ENCODE measurements around the gene DBR1.

The DBR1 gene, protein sequence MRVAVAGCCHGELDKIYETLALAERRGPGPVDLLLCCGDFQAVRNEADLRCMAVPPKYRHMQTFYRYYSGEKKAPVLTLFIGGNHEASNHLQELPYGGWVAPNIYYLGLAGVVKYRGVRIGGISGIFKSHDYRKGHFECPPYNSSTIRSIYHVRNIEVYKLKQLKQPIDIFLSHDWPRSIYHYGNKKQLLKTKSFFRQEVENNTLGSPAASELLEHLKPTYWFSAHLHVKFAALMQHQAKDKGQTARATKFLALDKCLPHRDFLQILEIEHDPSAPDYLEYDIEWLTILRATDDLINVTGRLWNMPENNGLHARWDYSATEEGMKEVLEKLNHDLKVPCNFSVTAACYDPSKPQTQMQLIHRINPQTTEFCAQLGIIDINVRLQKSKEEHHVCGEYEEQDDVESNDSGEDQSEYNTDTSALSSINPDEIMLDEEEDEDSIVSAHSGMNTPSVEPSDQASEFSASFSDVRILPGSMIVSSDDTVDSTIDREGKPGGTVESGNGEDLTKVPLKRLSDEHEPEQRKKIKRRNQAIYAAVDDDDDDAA

GRCh38 chr3:138174421-138175131, at the start of gene DBR1:
DBR1 (minus strand) TSS chr3:138174921; CDS start chr3:138174795, 126 bp downstream.
- peak; percentile 82 for DNase-seq

DNA sequence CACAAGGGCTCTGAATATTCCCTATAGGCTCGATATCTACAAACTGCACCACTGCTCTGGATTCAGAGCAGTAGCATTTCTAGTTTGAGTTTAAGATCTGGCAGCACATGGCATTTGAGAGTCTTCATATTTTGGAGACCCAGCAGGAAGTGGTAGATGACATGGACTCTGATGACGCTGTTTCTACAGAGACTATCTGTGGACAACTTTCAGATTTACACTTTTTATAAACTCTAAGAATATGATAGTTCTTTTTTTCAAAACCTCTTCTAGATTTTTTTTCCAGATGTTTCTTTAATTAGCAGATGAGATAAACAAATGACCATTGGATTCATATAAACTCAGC, 48.2 kb upstream of the DBR1 start:
- no peak for DNase-seq

- DNase-seq, result no peak
These were observed 47.6 kb upstream of the DBR1 start for GRCh38 chr3:138222131-138222941.

DNA sequence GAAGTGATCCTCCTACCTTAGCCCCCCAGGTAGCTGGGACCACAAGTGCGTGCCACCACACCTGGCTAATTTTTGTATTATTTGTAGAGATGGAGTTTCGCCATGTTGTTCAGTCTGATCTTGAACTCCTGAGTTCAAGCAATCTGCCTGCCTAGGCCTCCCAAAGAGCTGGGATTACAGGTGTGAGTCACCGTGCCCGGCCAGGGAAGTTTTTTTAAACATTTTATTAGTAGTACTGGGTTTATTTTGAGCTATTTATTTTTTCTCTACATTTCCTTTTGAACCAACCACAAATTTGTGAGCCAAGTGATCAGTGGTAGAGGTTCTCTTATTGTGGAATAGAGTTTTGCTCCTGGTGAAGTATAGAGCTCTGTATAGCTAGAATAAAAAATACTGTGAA, 46.1 kb upstream of the DBR1 start:
- DNase-seq, result no peak

DNA sequence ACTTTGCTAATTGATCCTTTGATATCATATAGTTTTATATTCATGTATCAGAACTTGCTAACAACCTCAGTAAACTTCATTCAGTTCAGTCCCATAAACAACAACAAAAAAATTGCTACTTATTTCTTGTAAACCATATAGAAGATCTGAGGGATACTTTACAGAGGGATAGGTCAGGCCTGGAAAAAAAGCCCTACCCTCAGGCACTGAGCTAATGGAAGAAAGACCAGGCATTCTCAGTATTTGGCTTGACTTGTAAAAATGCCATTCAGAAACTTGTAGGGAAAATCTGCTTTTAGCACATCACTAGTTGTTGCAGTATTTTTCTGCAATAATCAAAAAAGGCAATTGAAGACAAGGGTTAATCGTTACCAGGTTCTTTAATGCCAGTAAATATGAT, 45.5 kb upstream of the DBR1 start:
- no peak for DNase-seq

DNA sequence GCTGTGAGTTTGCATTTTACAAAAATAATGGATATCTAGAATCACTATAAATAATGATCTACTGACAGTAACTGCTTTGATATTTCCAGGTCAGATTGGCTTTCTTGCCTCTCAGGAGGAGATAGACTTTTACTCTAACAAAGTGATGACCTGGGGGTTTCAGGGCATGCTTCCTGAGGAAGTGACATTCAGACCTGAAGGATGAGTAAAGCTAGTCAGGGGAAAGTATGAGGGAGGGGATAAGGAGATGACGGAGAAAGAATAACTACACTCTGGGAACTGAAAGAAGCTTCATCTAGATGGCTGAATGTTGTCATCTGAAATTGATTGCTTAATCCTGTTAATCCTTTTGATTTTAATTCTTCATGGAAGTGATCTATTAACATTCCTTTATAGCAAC, 44.5 kb upstream of the DBR1 start:
- DNase-seq, result no peak

- DNase-seq, result no peak
These were observed 38.8 kb upstream of the DBR1 start for GRCh38 chr3:138213398-138214085.

GRCh38 chr3:138210528-138210927, 35.8 kb upstream of the DBR1 start:
- no peak for DNase-seq

- DNase-seq, result no peak
These were observed 31.5 kb upstream of the DBR1 start for GRCh38 chr3:138206196-138206595.

- no peak for DNase-seq
These were observed 30.8 kb upstream of the DBR1 start for GRCh38 chr3:138205527-138205926.

- no peak for DNase-seq
These were observed 29.2 kb upstream of the DBR1 start for GRCh38 chr3:138203938-138204337.

GRCh38 chr3:138202945-138203701, 28.4 kb upstream of the DBR1 start:
- DNase-seq, result no peak

- DNase-seq, result no peak
These were observed 25.7 kb upstream of the DBR1 start for GRCh38 chr3:138200424-138200823.

DNA sequence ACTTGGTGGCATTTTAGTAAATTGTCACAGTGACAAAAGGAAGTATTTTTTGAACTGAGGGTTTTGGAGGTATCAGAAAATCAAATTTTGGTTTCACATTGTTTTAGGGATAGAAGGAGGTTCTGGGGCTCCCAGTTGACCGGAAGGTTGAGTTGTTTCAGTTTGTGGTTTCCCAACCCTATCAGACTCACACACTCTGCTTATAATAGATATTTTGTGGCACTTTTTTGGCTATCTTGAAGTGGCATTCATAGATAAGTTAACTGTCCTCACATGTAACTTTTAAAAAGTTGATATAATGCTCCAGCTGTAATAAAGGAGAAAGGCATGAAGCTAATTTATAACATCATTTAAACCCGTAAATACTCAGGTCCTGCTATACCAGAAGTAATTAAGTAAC, 25.1 kb upstream of the DBR1 start:
- no peak for DNase-seq

DNA sequence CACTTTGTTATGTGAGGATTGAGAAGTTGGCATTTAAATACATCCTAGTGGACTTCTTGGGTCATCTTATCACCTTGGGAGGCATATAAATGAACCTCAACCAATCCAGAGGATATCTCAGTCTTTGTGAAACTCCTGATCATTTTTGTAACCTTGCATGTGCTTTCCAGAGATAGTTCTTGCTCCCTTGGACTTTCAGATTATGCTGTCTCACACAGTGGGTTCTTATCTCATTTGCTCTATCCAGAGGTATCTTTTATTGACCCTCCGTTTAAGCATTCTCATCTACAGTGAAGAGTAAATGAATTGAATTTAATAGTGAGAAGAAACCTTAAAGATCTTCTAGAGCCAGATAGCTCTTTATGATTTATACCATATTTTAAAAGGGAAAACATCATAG, 22.8 kb upstream of the DBR1 start:
- DNase-seq, result no peak

DNA sequence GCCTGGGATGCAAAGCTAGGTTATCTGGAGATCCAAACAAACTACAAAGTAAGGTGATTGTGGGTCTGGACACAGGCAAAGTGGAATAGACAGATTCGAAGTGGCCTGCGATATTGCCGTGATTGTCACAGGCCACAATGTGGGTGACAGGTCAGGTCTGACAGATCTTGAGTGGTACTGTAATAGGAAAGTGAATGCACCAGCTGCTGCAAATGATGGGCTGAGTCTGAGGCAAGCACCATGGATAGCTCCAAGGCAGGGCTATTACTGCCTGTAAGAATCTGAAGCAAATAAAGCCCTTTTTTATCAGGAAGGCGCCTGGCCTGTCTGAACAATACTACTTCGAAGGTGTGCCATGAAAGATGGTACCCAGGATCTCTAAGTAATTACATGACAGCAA, 22.3 kb upstream of the DBR1 start:
- no peak for DNase-seq

- no peak for DNase-seq
These were observed 21.3 kb upstream of the DBR1 start for GRCh38 chr3:138196023-138196422.

DNA sequence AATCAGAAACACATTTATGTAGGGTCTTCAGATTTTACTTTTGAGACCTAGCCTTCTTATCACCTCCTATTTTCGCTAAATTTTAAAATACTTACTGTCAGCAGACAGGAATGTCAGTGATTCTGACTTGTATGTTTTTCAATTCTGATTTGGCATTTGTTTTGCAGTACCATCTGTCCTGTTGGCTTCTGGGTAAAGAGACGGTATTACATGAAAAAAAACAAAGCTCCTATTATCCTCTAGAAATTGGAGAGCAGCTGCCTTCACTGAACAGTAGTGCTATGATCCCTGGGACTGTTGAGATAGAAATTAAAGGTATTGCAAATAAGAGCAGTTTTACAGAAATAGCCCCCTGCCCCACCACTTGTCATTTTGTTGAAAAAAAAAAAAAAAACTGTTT, 20.8 kb upstream of the DBR1 start:
- DNase-seq, result peak; percentile 10

GRCh38 chr3:138188013-138188730, 13.5 kb upstream of the DBR1 start:
- DNase-seq, result no peak

GRCh38 chr3:138187296-138188012, 12.7 kb upstream of the DBR1 start, which contains the start of gene ARMC8:
ARMC8 (plus strand) TSS chr3:138187301; CDS start chr3:138187555, 254 bp downstream.
- no peak for DNase-seq
